ENCODE data around the gene MICAL1. TPM values are rescaled to one million over a fixed set of nuclear protein-coding genes. Genes with fewer than 3 reads are reported as not detected.

Gene MICAL1
- total RNA-seq, 2 experiments from 2014 or later, result 106 to 107 TPM

DNA sequence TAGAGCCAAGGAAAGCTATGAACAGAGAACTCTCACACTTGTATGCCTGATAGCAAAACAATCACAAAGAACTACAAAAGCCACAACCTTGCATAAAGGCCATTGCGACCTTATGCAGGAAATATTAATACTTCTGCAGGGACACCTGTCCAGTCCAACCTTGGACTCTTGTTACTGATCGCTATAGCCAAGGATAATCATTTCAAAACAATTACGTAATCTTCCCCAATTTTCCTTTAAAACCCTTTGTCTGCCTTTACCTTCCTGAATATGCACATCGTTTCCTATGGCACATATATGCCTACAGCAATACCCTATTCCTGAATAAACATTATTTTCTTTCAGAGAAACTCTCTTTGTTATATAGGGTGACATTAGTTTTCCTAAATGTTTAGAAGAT lies 37.9 kb downstream of the MICAL1 start:
- DNase-seq, result no peak
- ATAC-seq (ENCODE audit: poor library complexity), result no peak
- no peaks in the 10 kb centered on the region for H3K4me1 Mint-ChIP-seq (ENCODE audit: low read depth)
- no peaks in the 10 kb centered on the region for H3K9me3 Mint-ChIP-seq
- Histone ChIP-seq H3K9me3 (ENCODE audit: control insufficient read depth in 1 of 2, insufficient read depth in 1 of 2, low read length in 2 of 2) (no peaks in the 10 kb centered on the region), H3K27me3 (ENCODE audit: control insufficient read depth in 1 of 2, insufficient read depth in 2 of 2, low read length in 2 of 2) (no peaks in the 10 kb centered on the region), H3K36me3 (ENCODE audit: insufficient read depth, low read length) (no peaks in the 10 kb centered on the region), H3K4me3 (ENCODE audit: low read length) (no peak overlapping the region), H3K27ac (ENCODE audit: low read depth in 1 of 2, low read length in 2 of 2) (no peak overlapping the region), H3K4me1 (ENCODE audit: insufficient read depth, low read length) (no peaks in the 10 kb centered on the region)
- no peaks in the 10 kb centered on the region for H3K27me3 Mint-ChIP-seq
- POLR2A ChIA-PET, result no interaction called here
- no peak overlapping the region for H3K4me3 Mint-ChIP-seq
- CTCF ChIA-PET, result interaction anchor here (1.2 kb wide), 1 partner anchor 23 kb away, joined by 4 read pairs; the partner anchor contains the start of genes PPIL6 and SMPD2
- H3K36me3 Mint-ChIP-seq (ENCODE audit: low read depth), result no peaks in the 10 kb centered on the region
- TF ChIP-seq, protein P1, sequence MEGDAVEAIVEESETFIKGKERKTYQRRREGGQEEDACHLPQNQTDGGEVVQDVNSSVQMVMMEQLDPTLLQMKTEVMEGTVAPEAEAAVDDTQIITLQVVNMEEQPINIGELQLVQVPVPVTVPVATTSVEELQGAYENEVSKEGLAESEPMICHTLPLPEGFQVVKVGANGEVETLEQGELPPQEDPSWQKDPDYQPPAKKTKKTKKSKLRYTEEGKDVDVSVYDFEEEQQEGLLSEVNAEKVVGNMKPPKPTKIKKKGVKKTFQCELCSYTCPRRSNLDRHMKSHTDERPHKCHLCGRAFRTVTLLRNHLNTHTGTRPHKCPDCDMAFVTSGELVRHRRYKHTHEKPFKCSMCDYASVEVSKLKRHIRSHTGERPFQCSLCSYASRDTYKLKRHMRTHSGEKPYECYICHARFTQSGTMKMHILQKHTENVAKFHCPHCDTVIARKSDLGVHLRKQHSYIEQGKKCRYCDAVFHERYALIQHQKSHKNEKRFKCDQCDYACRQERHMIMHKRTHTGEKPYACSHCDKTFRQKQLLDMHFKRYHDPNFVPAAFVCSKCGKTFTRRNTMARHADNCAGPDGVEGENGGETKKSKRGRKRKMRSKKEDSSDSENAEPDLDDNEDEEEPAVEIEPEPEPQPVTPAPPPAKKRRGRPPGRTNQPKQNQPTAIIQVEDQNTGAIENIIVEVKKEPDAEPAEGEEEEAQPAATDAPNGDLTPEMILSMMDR (IDR thresholded peaks at IDR 0.05), result no peak
- H3K27ac Mint-ChIP-seq, result no peak overlapping the region
- intact Hi-C loops (cut with DNase I, micrococcal nuclease), result no loop called here

DNA sequence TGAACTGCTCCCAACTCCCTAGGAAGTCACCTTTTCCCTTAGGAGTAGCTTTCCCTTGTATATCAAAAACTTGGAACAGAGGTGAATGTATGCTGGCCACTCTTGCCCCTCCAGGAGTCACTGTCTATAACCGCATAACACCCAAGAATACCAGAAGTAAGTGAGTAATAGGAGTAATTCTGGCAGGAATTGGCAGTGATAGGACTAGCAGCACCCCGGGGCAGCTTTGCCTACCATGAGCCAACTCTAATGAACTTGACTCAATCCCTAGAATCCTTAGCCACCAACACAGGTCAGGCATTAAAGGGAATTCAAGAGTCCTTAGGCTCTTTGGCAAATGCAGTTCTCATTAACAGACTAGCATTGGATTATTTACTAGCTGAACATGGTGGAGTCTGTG lies 44.5 kb downstream of the MICAL1 start:
- DNase-seq (no peak), ATAC-seq (ENCODE audit: poor library complexity) (no peak)
- Histone ChIP-seq H3K4me3 (ENCODE audit: low read length) (no peak overlapping the region), H3K27ac (ENCODE audit: low read depth in 1 of 2, low read length in 2 of 2) (no peak overlapping the region), H3K4me1 (ENCODE audit: insufficient read depth, low read length) (no peaks in the 10 kb centered on the region), H3K27me3 (ENCODE audit: control insufficient read depth in 1 of 2, insufficient read depth in 2 of 2, low read length in 2 of 2) (no peaks in the 10 kb centered on the region), H3K36me3 (ENCODE audit: insufficient read depth, low read length) (no peaks in the 10 kb centered on the region), H3K9me3 (ENCODE audit: control insufficient read depth in 1 of 2, insufficient read depth in 1 of 2, low read length in 2 of 2) (no peaks in the 10 kb centered on the region)
- Mint-ChIP-seq H3K27ac (no peak overlapping the region), H3K27me3 (no peaks in the 10 kb centered on the region), H3K4me3 (no peak overlapping the region), H3K36me3 (ENCODE audit: low read depth) (no peaks in the 10 kb centered on the region), H3K9me3 (no peaks in the 10 kb centered on the region), H3K4me1 (ENCODE audit: low read depth) (no peaks in the 10 kb centered on the region)
- ChIA-PET CTCF (interaction anchor here (1.0 to 1.3 kb wide), 2 partner anchors 11 to 28 kb away, joined by 3 to 5 read pairs; no protein-coding TSS in a partner anchor), POLR2A (no interaction called here)
- TF ChIP-seq, protein P1 (IDR thresholded peaks at IDR 0.05), result no peak
- intact Hi-C loops (cut with DNase I, micrococcal nuclease), result no loop called here

DNA sequence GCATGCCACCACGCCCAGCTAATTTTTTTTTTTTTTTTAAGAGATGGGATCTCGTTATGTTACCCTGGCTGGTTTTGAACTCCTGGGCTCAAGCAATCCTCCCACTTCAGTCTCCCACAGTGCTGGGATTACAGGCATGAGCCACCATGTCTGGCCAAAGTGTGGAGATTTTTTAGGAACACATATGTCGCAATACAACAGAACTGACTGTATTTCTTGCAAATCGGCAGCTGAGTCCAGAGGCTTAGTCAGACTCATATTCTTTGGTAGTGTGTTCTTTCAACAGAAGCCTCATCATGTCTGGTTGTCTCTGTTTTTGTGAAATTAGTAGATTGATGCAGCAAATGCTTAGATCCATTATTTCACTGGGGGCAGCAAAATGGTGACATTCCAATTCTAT lies 49.4 kb downstream of the MICAL1 start:
- no peaks in the 10 kb centered on the region for H3K4me1 Mint-ChIP-seq (ENCODE audit: low read depth)
- POLR2A ChIA-PET, result no interaction called here
- intact Hi-C loops (cut with DNase I, micrococcal nuclease), result no loop called here
- H3K4me3 Mint-ChIP-seq, result no peak overlapping the region
- Histone ChIP-seq H3K4me3 (ENCODE audit: low read length) (no peak overlapping the region), H3K27ac (ENCODE audit: low read depth in 1 of 2, low read length in 2 of 2) (no peak overlapping the region), H3K36me3 (ENCODE audit: insufficient read depth, low read length) (no peaks in the 10 kb centered on the region), H3K9me3 (ENCODE audit: control insufficient read depth in 1 of 2, insufficient read depth in 1 of 2, low read length in 2 of 2) (no peaks in the 10 kb centered on the region), H3K4me1 (ENCODE audit: insufficient read depth, low read length) (no peaks in the 10 kb centered on the region), H3K27me3 (ENCODE audit: control insufficient read depth in 1 of 2, insufficient read depth in 2 of 2, low read length in 2 of 2) (no peaks in the 10 kb centered on the region)
- TF ChIP-seq, protein P1 (IDR thresholded peaks at IDR 0.05), result no peak
- no peak overlapping the region for H3K27ac Mint-ChIP-seq
- DNase-seq (no peak), ATAC-seq (ENCODE audit: poor library complexity) (no peak)
- H3K9me3 Mint-ChIP-seq, result no peaks in the 10 kb centered on the region
- no peaks in the 10 kb centered on the region for H3K36me3 Mint-ChIP-seq (ENCODE audit: low read depth)
- CTCF ChIA-PET, result no interaction called here
- no peaks in the 10 kb centered on the region for H3K27me3 Mint-ChIP-seq
